Measurements from ENCODE around the gene RAB11A. TPM values are rescaled to one million over a fixed set of nuclear protein-coding genes. Genes with fewer than 3 reads are reported as not detected.
"Not testable (repeated sequence)": the region's sequence is repeated elsewhere in the genome, so short reads cannot be mapped to it uniquely, and the experiment has no call there.

Gene RAB11A
- total RNA-seq, 1 donor from 2014 or later: 317 TPM

DNA sequence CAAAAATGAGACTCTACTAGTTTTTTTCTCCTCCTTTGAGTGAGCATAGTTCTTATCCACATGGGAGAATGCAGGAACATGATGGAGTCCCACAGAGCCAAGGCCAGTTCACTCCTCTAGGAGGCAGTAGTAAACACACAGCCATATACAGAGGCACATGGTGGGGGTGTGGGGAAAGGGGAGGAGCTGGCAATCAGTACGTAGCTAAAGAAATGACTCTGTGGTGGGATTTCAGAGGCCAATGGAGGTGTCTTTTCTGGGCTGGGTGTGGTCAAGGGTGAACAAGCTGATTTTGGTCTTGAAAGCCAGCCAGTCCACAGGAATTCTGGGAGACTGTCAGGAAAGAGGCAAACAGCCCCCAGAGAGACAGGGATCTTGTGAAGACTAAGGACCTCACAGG is 6.6 kb upstream of the RAB11A start:
- no peak for DNase-seq (ENCODE audit: extremely low spot score, unreplicated experiment)
- H3K9me3 Mint-ChIP-seq (ENCODE audit: unreplicated experiment): no peaks in the 10 kb centered on the region
- H3K27me3 Mint-ChIP-seq (ENCODE audit: unreplicated experiment): peaks cover 12% of the 10 kb centered on the region
- H3K36me3 Mint-ChIP-seq (ENCODE audit: unreplicated experiment): no peaks in the 10 kb centered on the region
- TF ChIP-seq, protein P1, sequence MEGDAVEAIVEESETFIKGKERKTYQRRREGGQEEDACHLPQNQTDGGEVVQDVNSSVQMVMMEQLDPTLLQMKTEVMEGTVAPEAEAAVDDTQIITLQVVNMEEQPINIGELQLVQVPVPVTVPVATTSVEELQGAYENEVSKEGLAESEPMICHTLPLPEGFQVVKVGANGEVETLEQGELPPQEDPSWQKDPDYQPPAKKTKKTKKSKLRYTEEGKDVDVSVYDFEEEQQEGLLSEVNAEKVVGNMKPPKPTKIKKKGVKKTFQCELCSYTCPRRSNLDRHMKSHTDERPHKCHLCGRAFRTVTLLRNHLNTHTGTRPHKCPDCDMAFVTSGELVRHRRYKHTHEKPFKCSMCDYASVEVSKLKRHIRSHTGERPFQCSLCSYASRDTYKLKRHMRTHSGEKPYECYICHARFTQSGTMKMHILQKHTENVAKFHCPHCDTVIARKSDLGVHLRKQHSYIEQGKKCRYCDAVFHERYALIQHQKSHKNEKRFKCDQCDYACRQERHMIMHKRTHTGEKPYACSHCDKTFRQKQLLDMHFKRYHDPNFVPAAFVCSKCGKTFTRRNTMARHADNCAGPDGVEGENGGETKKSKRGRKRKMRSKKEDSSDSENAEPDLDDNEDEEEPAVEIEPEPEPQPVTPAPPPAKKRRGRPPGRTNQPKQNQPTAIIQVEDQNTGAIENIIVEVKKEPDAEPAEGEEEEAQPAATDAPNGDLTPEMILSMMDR (IDR thresholded peaks at IDR 0.05): peak; percentile 46
- no peak overlapping the region for H3K27ac Mint-ChIP-seq (ENCODE audit: unreplicated experiment)
- peaks cover 11% of the 10 kb centered on the region for H3K4me1 Mint-ChIP-seq (ENCODE audit: unreplicated experiment)
- H3K4me3 Mint-ChIP-seq (ENCODE audit: unreplicated experiment): no peak overlapping the region

DNA sequence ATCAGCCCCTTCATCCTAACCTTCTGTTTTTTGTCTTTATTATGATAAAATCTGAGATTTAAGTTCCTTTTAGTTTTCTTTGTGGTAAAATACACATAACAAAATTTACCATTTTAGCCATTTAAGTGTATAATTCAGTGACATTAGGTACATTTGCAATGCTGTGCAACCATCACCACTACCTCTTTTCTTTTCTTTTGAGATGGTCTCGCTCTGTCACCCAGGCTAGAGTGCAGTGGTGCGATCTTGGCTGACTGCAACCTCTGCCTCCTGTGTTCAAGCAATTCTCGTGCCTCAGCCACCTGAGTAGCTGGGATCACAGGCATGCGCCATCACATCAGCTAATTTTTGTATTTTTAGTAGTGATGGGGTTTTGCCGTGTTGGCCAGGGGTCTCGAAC is 6.2 kb upstream of the RAB11A start:
- no peak overlapping the region for H3K27ac Mint-ChIP-seq (ENCODE audit: unreplicated experiment)
- TF ChIP-seq, protein P1 (IDR thresholded peaks at IDR 0.05): no peak
- peaks cover 12% of the 10 kb centered on the region for H3K27me3 Mint-ChIP-seq (ENCODE audit: unreplicated experiment)
- no peaks in the 10 kb centered on the region for H3K9me3 Mint-ChIP-seq (ENCODE audit: unreplicated experiment)
- H3K4me3 Mint-ChIP-seq (ENCODE audit: unreplicated experiment): no peak overlapping the region
- H3K4me1 Mint-ChIP-seq (ENCODE audit: unreplicated experiment): peaks cover 7% of the 10 kb centered on the region
- H3K36me3 Mint-ChIP-seq (ENCODE audit: unreplicated experiment): no peaks in the 10 kb centered on the region
- no peak for DNase-seq (ENCODE audit: extremely low spot score, unreplicated experiment)

DNA sequence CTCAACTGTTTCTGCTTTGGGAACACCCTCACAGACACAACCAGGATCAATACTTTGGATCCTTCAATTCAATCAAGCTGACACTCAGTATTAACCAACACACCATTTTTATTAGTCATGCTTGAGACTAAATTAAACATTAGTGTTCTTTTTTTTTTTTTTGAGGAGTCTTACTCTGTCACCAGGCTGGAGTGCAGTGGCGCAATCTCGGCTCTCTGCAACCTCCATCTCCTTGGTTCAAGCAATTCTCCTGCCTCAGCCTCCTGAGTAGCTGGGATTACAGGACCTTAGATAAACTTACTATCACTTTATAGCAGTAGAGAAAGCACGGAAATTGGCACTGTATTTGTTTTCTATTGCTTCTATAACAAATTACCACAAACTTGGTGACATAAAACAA is 2.0 kb upstream of the RAB11A start:
- Mint-ChIP-seq H3K9me3 (ENCODE audit: unreplicated experiment) (no peaks in the 10 kb centered on the region), H3K36me3 (ENCODE audit: unreplicated experiment) (no peaks in the 10 kb centered on the region), H3K4me3 (ENCODE audit: unreplicated experiment) (no peak overlapping the region), H3K27ac (ENCODE audit: unreplicated experiment) (no peak overlapping the region), H3K4me1 (ENCODE audit: unreplicated experiment) (peaks cover 10% of the 10 kb centered on the region), H3K27me3 (ENCODE audit: unreplicated experiment) (no peaks in the 10 kb centered on the region)
- no peak for DNase-seq (ENCODE audit: extremely low spot score, unreplicated experiment)
- TF ChIP-seq, protein P1 (IDR thresholded peaks at IDR 0.05): no peak

- H3K9me3 Mint-ChIP-seq (ENCODE audit: unreplicated experiment); H3K27ac Mint-ChIP-seq (ENCODE audit: unreplicated experiment); H3K36me3 Mint-ChIP-seq (ENCODE audit: unreplicated experiment); DNase-seq (ENCODE audit: extremely low spot score, unreplicated experiment); H3K27me3 Mint-ChIP-seq (ENCODE audit: unreplicated experiment); H3K4me3 Mint-ChIP-seq (ENCODE audit: unreplicated experiment): not testable (repeated sequence)
- H3K4me1 Mint-ChIP-seq (ENCODE audit: unreplicated experiment): peaks cover 17% of the 10 kb centered on the region
These were observed 1.4 kb upstream of the RAB11A start for GRCh38 chr15:65867933-65868332.

- Mint-ChIP-seq H3K4me1 (ENCODE audit: unreplicated experiment) (peaks cover 21% of the 10 kb centered on the region), H3K9me3 (ENCODE audit: unreplicated experiment) (no peaks in the 10 kb centered on the region), H3K27ac (ENCODE audit: unreplicated experiment) (peak overlapping the region; percentile 95), H3K27me3 (ENCODE audit: unreplicated experiment) (no peaks in the 10 kb centered on the region), H3K4me3 (ENCODE audit: unreplicated experiment) (peak overlapping the region; percentile 98), H3K36me3 (ENCODE audit: unreplicated experiment) (no peaks in the 10 kb centered on the region)
- TF ChIP-seq, protein P1 (IDR thresholded peaks at IDR 0.05): no peak
- DNase-seq (ENCODE audit: extremely low spot score, unreplicated experiment): no peak
These were observed 655 bp upstream of the RAB11A start for GRCh38 chr15:65868546-65869125.
